ENCODE measurements around the gene PNLIPRP1. TPM values are rescaled to one million over a fixed set of nuclear protein-coding genes. Genes with fewer than 3 reads are reported as not detected.

PNLIPRP1 gene
- total and polyA plus RNA-seq, 11 donors: 0.08 to 1.5 (median 0.53) TPM; not detected in 6

DNA sequence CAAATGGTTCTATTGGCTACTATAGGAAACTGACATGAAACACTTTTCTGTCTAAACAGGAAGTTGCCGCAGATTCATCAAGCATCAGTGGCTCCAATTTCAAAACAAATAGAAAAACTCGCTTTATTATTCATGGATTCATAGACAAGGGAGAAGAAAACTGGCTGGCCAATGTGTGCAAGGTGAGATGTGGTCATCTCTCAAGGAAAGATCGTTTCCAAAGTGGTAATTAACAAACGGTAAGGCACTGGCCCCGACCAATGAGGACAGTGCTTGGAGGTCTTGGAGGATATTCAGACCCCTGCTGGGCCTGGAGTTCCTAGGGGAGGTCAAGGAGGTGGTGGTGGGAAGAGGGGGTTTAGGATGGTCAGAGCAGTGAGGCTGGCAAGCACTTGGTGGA lies 42.5 kb upstream of the PNLIPRP1 start:
- 79 to 85% (median 82%) methylated on average over 5 of the region's 5 CpGs for WGBS, 4 donors
- Histone ChIP-seq H3K27me3 (no peaks in the 10 kb centered on the region), H3K27ac (no peak overlapping the region), H3K4me1 (no peaks in the 10 kb centered on the region), H3K36me3 (no peaks in the 10 kb centered on the region), H3K4me3 (no peak overlapping the region), H3K9me3 (no peaks in the 10 kb centered on the region)
- no peak for TF ChIP-seq POLR2A (IDR thresholded peaks at IDR 0.05)
- TF ChIP-seq, protein P1, sequence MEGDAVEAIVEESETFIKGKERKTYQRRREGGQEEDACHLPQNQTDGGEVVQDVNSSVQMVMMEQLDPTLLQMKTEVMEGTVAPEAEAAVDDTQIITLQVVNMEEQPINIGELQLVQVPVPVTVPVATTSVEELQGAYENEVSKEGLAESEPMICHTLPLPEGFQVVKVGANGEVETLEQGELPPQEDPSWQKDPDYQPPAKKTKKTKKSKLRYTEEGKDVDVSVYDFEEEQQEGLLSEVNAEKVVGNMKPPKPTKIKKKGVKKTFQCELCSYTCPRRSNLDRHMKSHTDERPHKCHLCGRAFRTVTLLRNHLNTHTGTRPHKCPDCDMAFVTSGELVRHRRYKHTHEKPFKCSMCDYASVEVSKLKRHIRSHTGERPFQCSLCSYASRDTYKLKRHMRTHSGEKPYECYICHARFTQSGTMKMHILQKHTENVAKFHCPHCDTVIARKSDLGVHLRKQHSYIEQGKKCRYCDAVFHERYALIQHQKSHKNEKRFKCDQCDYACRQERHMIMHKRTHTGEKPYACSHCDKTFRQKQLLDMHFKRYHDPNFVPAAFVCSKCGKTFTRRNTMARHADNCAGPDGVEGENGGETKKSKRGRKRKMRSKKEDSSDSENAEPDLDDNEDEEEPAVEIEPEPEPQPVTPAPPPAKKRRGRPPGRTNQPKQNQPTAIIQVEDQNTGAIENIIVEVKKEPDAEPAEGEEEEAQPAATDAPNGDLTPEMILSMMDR (IDR thresholded peaks at IDR 0.05): no peak
- DNase-seq (no peak), ATAC-seq (no peak)
- intact Hi-C loops (cut with DNase I): no loop called here

DNA sequence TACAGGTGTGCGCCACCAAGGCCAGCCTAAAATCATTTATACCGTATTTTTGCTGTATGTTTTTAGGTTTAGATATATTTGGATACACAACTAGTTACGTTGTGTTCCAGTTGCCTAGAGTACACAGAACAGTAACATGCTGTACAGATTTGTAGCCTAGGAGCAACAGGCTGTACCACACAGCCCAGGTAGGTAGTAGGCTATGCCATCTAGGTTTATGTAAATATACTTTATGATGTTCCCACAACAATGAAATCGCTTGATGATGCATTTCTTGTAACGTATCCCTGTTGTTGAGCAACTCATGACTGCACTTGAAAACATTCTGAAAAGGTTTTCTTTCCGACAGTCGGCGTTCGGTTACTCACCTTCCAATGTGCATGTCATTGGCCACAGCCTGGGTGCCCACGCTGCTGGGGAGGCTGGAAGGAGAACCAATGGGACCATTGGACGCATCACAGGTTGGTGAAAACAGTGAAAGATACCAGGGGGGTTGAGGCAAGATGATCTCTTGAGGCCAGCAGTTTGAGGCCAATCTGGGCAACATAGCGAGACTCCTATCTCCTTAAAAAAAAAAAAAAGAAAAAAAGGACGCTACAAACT lies 37.3 kb upstream of the PNLIPRP1 start:
- Histone ChIP-seq H3K4me1 (no peaks in the 10 kb centered on the region), H3K9me3 (no peaks in the 10 kb centered on the region), H3K27me3 (no peaks in the 10 kb centered on the region), H3K36me3 (no peaks in the 10 kb centered on the region), H3K4me3 (no peak overlapping the region), H3K27ac (no peak overlapping the region)
- WGBS, 4 donors: 88 to 90% (median 88%) methylated on average over 13 of the region's 13 CpGs
- DNase-seq: no peak
- intact Hi-C loops (cut with DNase I): no loop called here
- TF ChIP-seq POLR2A (IDR thresholded peaks at IDR 0.05): no peak
- TF ChIP-seq, protein P1 (IDR thresholded peaks at IDR 0.05): no peak
- ATAC-seq: no peak

DNA sequence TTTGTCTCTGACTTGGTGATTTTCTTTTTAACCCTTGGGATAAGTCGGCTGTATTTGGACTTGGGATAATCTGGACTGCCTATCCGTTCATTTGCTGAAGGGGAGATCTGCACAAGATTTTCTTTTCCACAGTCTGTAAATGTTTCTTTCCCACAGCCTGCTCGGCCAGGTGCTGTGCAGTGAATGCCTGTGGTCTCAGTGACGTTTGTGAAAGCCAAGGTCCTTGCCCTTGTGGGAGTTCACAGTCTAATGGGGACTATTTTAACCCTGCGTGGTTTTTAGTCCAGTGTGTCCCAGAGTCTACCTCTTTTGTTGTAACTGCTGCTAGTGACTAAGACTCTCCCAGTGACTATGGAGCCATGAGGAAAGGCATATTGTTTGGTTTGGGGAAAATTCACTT lies 36.1 kb upstream of the PNLIPRP1 start:
- intact Hi-C loops (cut with DNase I): no loop called here
- ATAC-seq (no peak), DNase-seq (no peak)
- Histone ChIP-seq H3K27ac (no peak overlapping the region), H3K4me1 (no peaks in the 10 kb centered on the region), H3K4me3 (no peak overlapping the region), H3K27me3 (no peaks in the 10 kb centered on the region), H3K9me3 (no peaks in the 10 kb centered on the region), H3K36me3 (no peaks in the 10 kb centered on the region)
- no peak for TF ChIP-seq POLR2A (IDR thresholded peaks at IDR 0.05)
- TF ChIP-seq, protein P1 (IDR thresholded peaks at IDR 0.05): no peak
- 45 to 58% (median 57%) methylated on average over 5 of the region's 5 CpGs for WGBS, 4 donors

DNA sequence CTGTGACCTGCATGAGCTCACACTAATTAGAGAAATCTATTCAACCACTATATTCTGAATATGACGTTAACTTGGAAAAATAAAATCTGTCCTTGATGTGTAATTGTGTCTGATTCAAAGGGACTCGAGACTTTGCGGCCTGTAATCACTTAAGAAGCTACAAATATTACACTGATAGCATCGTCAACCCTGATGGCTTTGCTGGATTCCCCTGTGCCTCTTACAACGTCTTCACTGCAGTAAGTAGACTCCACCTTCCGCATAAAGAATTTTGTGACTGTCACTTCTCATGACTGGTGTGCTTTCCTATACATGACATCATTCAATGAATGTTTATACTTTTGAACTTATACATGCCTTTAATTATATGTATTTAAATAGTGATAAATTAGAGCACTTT lies 34.9 kb upstream of the PNLIPRP1 start:
- ATAC-seq: no peak
- no peak for TF ChIP-seq POLR2A (IDR thresholded peaks at IDR 0.05)
- TF ChIP-seq, protein P1 (IDR thresholded peaks at IDR 0.05): no peak
- no peak for DNase-seq
- Histone ChIP-seq H3K4me3 (no peak overlapping the region), H3K27ac (no peak overlapping the region), H3K9me3 (no peaks in the 10 kb centered on the region), H3K4me1 (no peaks in the 10 kb centered on the region), H3K27me3 (no peaks in the 10 kb centered on the region), H3K36me3 (no peaks in the 10 kb centered on the region)
- WGBS, 4 donors: 71 to 78% (median 72%) methylated on average over 6 of the region's 6 CpGs
- intact Hi-C loops (cut with DNase I): no loop called here
